GM23338 (cell line): ENCODE measurements around the gene SLX4IP.

Experiments
- CREB1 ChIP-seq: fragments of 250-450 bp; sonication (Bioruptor Pico); IDR thresholded peaks from 2 replicates; pipeline ENCODE4 v1.5.0; 2020; ENCODE audit warnings: low read depth, mild to moderate bottlenecking, moderate library complexity
- CTCF ChIP-seq, 2 experiments: fragments of 200-600 bp in 1 of 2; sonication (generic) in 1 of 2; conservative IDR thresholded peaks; 2 replicates each; pipeline versions ENCODE4 v1.5.1 to v1.6.1; 2016 to 2017; ENCODE audit warnings: antibody characterized with exemption in 2 of 2, low read depth in 2 of 2, mild to moderate bottlenecking in 2 of 2, moderate library complexity in 1 of 2
- EZH2 ChIP-seq: fragments of 200-600 bp; sonication (generic); IDR thresholded peaks from one replicate; pipeline ENCODE4 v1.8.0; 2017; ENCODE audit warnings: antibody characterized with exemption, mild to moderate bottlenecking, low read depth; ENCODE audit not compliant: unreplicated experiment
- EZH2phosphoT487 ChIP-seq: fragments of 200-600 bp; sonication (generic); IDR thresholded peaks from one replicate; pipeline ENCODE4 v1.8.1; 2018; ENCODE audit warnings: antibody characterized with exemption; ENCODE audit not compliant: unreplicated experiment
- JUNB ChIP-seq: IDR thresholded peaks from one replicate; pipeline ENCODE4 v1.6.1; 2016; ENCODE audit warnings: antibody characterized with exemption; ENCODE audit not compliant: unreplicated experiment
- NANOG ChIP-seq: IDR thresholded peaks from 2 replicates; pipeline ENCODE4 v1.6.1; 2016; ENCODE audit warnings: antibody characterized with exemption, borderline replicate concordance
- POLR2AphosphoS5 ChIP-seq: IDR thresholded peaks from 2 replicates; pipeline ENCODE4 v1.6.1; 2016; ENCODE audit warnings: antibody characterized with exemption, low read depth
- REST ChIP-seq: IDR thresholded peaks from one replicate; pipeline ENCODE4 v1.6.1; 2018; ENCODE audit warnings: antibody characterized with exemption; ENCODE audit not compliant: unreplicated experiment
- STAT1 ChIP-seq: IDR thresholded peaks from one replicate; pipeline ENCODE4 v1.6.1; 2016; ENCODE audit warnings: antibody characterized with exemption; ENCODE audit not compliant: unreplicated experiment
- ZNF331 ChIP-seq: fragments of 250-450 bp; sonication (Bioruptor Pico); IDR thresholded peaks from 2 replicates; pipeline ENCODE4 v1.5.0; 2020; ENCODE audit warnings: low read depth, mild to moderate bottlenecking, moderate library complexity

GRCh38 chr20:10521836-10522235, 86.7 kb downstream of the SLX4IP start:
- TF ChIP-seq CTCF (conservative IDR thresholded peaks at IDR 0.05; ENCODE audit: low read depth in 2 of 2) (no peak), POLR2AphosphoS5 (no peak), EZH2phosphoT487 (no peak), REST (no peak), EZH2 (no peak), CREB1 (CRISPR knock-in tag) (no peak), JUNB (no peak), STAT1 (no peak), NANOG (no peak), ZNF331 (no peak)
